ENCODE data around the gene RMRP. TPM values are rescaled to one million over a fixed set of nuclear protein-coding genes. Genes with fewer than 3 reads are reported as not detected.
"Not testable (repeated sequence)": the region's sequence is repeated elsewhere in the genome, so short reads cannot be mapped to it uniquely, and the experiment has no call there.

The RMRP gene
- total and polyA plus RNA-seq, 7 donors = 26.8 to 10,280 (median 4,774) TPM; not detected in 2

DNA sequence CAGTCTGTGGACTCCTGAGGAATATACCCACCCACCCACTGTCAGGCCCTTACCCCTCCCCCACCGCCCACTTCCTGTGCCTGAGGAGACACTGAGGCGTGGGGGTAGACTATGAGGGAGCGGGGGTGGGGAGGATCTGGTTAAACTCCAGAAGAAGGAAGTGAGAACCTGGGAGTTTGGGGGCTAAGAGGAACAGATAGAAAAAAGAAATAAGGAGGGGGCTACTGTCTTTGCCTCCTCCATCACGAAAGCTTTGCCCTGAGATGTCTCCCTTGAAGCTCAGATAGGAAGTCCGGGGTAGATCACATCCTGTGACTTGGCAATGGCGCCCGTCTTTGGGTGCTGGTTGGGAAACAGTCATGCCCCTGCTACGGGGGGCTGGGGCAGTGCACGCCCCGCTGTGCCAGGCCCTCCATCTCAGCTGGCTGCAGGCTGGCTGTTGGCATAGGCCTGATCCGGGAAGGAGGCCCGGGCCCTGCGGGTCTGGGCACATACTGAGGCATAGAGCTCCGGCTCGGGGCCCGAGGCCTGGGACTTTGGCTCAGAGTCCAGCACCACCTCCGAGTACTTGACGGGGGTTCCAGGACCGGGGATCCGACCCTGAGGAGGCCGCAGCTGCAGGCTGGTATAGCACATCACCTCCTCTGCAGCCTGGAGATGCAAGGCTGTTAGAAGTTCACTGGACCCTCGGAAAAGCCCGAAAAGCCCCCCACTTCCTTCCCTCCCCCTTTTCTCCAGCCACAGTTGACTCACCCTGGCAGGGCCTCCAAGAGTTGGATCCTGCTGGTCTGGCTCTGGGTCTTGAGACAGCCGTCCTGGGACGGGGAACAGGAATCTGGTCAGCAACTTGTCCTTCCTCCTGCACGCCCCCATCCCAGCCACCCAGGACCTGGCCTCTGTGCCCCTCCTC, 8.1 kb downstream of the RMRP start:
- 60 to 75% (median 62%) methylated on average over 25 to 26 of the region's 26 CpGs for WGBS, 3 donors
- no peaks in the 10 kb centered on the region for H3K36me3 ChIP-seq (ENCODE audit: insufficient read depth in 1 of 2, low read depth in 1 of 2)
- no peaks in the 10 kb centered on the region for H3K4me1 ChIP-seq
- no peaks in the 10 kb centered on the region for H3K27me3 ChIP-seq (ENCODE audit: insufficient read depth in 3 of 3, low read length in 2 of 3)
- DNase-seq (peak in 1 of 2 donors; percentile 67), ATAC-seq (no peak)
- H3K4me3 ChIP-seq = no peak overlapping the region
- no peak overlapping the region for H3K27ac ChIP-seq
- intact Hi-C loops (cut with DNase I) = loop anchor here in 1 of 2 donors (5.0 to 10.0 kb wide), 3 partner anchors 42 to 233 kb away; partner anchors contain the start of gene TESK1
- H3K9me3 ChIP-seq = no peaks in the 10 kb centered on the region
- TF ChIP-seq, protein P1, sequence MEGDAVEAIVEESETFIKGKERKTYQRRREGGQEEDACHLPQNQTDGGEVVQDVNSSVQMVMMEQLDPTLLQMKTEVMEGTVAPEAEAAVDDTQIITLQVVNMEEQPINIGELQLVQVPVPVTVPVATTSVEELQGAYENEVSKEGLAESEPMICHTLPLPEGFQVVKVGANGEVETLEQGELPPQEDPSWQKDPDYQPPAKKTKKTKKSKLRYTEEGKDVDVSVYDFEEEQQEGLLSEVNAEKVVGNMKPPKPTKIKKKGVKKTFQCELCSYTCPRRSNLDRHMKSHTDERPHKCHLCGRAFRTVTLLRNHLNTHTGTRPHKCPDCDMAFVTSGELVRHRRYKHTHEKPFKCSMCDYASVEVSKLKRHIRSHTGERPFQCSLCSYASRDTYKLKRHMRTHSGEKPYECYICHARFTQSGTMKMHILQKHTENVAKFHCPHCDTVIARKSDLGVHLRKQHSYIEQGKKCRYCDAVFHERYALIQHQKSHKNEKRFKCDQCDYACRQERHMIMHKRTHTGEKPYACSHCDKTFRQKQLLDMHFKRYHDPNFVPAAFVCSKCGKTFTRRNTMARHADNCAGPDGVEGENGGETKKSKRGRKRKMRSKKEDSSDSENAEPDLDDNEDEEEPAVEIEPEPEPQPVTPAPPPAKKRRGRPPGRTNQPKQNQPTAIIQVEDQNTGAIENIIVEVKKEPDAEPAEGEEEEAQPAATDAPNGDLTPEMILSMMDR (IDR thresholded peaks at IDR 0.05) = no peak

DNA sequence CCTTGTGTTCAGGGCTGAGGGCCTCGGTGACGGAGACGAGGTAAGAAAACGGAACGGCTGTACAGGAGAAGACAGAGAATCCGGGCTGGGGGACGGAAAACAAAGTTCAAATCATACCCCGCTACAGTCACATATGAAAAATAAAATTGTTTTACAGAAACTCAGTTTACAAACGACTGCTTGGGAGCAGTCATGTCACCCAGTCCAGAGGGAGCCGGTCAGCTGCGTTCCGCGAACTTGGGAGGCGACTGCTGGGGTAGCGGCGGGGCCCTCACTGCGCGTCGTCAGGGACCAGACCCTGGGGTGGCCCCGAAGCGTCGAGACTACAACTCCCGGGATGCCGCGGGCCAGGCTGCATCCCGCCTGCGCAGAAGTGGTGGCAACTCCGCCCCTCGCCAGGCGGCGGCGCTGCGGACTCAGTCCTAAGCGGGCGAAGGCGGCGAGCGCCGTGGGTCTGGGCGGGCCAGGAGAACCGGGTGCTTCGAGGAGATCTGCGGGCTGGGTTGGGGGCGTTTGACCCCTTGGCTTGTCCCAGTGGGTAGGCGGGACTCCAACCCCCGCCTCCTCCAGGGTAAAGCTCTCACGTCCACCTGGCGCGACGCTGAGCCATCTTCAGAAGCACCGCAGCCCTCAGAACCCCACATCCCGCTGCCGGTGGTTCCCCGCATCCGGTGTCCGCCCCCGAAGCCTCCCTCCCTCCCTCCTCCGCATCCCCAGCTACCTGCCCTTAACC, 11.1 kb downstream of the RMRP start:
- peak; percentile 96 to 100 (median 97) for ATAC-seq
- Histone ChIP-seq H3K4me3 (peak overlapping the region; percentile 85), H3K27me3 (ENCODE audit: insufficient read depth in 3 of 3, low read length in 2 of 3) (no peaks in the 10 kb centered on the region), H3K4me1 (no peaks in the 10 kb centered on the region), H3K36me3 (ENCODE audit: insufficient read depth in 1 of 2, low read depth in 1 of 2) (no peaks in the 10 kb centered on the region), H3K27ac (peak overlapping the region; percentile 92), H3K9me3 (no peaks in the 10 kb centered on the region)
- TF ChIP-seq, protein P1 (IDR thresholded peaks at IDR 0.05) = peak; percentile 95
- DNase-seq = peak; percentile 93 to 96
- intact Hi-C loops (cut with DNase I) = loop anchor here in 1 of 2 donors (5.0 to 10.0 kb wide), 3 partner anchors 39 to 236 kb away; partner anchors contain the start of gene TESK1
- 0% methylated on average over 50 to 58 of the region's 58 CpGs for WGBS, 3 donors

DNA sequence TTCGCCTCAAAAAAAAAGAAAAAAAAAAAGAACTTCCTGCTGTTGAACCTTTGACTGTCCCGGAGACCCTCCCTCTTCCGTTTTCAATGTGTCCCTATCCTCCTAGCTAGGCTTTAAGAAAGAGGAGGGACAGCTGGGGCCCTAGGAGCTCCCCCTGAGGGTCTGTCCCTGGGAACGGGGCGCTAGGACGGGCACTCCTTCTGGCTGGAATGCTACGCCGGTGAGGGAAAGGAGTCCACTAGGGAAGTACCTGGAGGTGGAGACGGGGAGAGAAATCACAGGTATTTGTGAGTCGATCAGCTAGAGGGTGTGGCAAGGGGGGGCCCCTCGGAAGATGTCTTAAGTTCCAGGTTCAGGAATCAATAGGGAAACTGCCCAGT, 11.7 kb downstream of the RMRP start:
- H3K27ac ChIP-seq = peak overlapping the region; percentile 92
- H3K27me3 ChIP-seq (ENCODE audit: insufficient read depth in 3 of 3, low read length in 2 of 3) = no peaks in the 10 kb centered on the region
- TF ChIP-seq, protein P1 (IDR thresholded peaks at IDR 0.05) = no peak
- intact Hi-C loops (cut with DNase I) = loop anchor here in 1 of 2 donors (5.0 to 10.0 kb wide), 3 partner anchors 39 to 236 kb away; partner anchors contain the start of gene TESK1
- DNase-seq (no peak), ATAC-seq (peak; percentile 11 to 67 (median 36))
- no peaks in the 10 kb centered on the region for H3K4me1 ChIP-seq
- H3K36me3 ChIP-seq (ENCODE audit: insufficient read depth in 1 of 2, low read depth in 1 of 2) = no peaks in the 10 kb centered on the region
- H3K4me3 ChIP-seq = peak overlapping the region; percentile 85
- WGBS, 3 donors = 4 to 15% (median 9%) methylated on average over 11 of the region's 11 CpGs
- H3K9me3 ChIP-seq = no peaks in the 10 kb centered on the region

DNA sequence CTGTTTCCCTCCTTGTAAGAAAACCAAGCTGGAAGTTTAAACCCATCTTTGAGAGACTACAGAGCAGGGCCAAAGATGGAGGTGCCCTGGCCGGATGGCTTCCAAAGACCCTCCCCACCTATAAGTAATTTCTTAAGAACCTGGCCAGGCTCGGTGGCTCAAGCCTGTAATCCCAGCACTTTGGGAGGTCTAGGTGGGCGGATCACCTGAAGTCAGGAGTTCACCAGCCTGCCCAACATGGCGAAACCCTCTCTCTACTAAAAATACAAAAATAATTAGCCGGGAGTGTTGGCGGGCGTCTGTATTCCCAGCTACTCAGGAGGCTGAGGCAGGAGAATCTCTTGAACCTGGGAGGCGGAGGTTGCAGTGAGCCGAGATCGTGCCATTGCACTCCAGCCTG, 12.1 kb downstream of the RMRP start:
- intact Hi-C loops (cut with DNase I) = loop anchor here in 1 of 2 donors (5.0 to 10.0 kb wide), 3 partner anchors 38 to 237 kb away; partner anchors contain the start of gene TESK1
- not testable (repeated sequence) for H3K27ac ChIP-seq; H3K36me3 ChIP-seq (ENCODE audit: insufficient read depth in 1 of 2, low read depth in 1 of 2); H3K4me1 ChIP-seq; H3K27me3 ChIP-seq (ENCODE audit: insufficient read depth in 3 of 3, low read length in 2 of 3); H3K9me3 ChIP-seq; DNase-seq
- WGBS, 3 donors = 55 to 67% (median 57%) methylated on average over 9 to 10 of the region's 10 CpGs
- peak overlapping the region; percentile 85 for H3K4me3 ChIP-seq
- ATAC-seq = peak in 1 of 4 donors; percentile 4
